DND-41 (cell line): ENCODE data around the gene TP53I11.

Experiments used
- ATAC-seq: fragments of 200-7000 bp; cut with Tn5 transposase; 3 replicates; pipeline ENCODE4 v1.9.1; 2021; ENCODE audit warnings: low read depth; ENCODE audit not compliant: insufficient read depth
- DNase-seq: peaks from one replicate; pipeline ENCODE4 v3.0.0-alpha.2; 2020
- H2AFZ ChIP-seq: 2 replicates; pipeline ENCODE4 v1.6.0; 2012; ENCODE audit warnings: low read depth, low read length
- H3K27ac ChIP-seq: 2 replicates; pipeline ENCODE4 v1.5.1; 2012; ENCODE audit warnings: low read length, inconsistent platforms
- H3K27me3 ChIP-seq: fragments of 200-600 bp; sonication (generic); 2 replicates; pipeline ENCODE4 v1.6.0; 2012; ENCODE audit warnings: low read length, mild to moderate bottlenecking, inconsistent platforms; ENCODE audit not compliant: insufficient read depth, poor library complexity
- H3K36me3 ChIP-seq: 2 replicates; pipeline ENCODE4 v1.5.1; 2012; ENCODE audit warnings: low read length, inconsistent platforms; ENCODE audit not compliant: insufficient read depth
- H3K4me1 ChIP-seq: 2 replicates; pipeline ENCODE4 v1.5.1; 2012; ENCODE audit warnings: mild to moderate bottlenecking, low read length; ENCODE audit not compliant: insufficient read depth
- H3K4me2 ChIP-seq: 2 replicates; pipeline ENCODE4 v1.6.0; 2012; ENCODE audit warnings: mild to moderate bottlenecking, moderate library complexity, low read length, inconsistent platforms; ENCODE audit not compliant: insufficient read depth
- H3K4me3 ChIP-seq, 2 experiments: fragments of 200-600 bp in 1 of 2; shearing (Covaris generic) in 1 of 2; 2 replicates each; pipeline ENCODE4 v1.5.1; 2012 to 2016; ENCODE audit warnings: inconsistent platforms in 2 of 2, low read length in 2 of 2, mild to moderate bottlenecking in 2 of 2, low read depth in 1 of 2, moderate library complexity in 1 of 2
- H3K79me2 ChIP-seq: 2 replicates; pipeline ENCODE4 v1.6.0; 2012; ENCODE audit warnings: low read length, inconsistent platforms; ENCODE audit not compliant: insufficient read depth
- H3K9ac ChIP-seq: 2 replicates; pipeline ENCODE4 v1.6.0; 2012; ENCODE audit warnings: low read depth, mild to moderate bottlenecking, inconsistent platforms, low read length, moderate library complexity
- H3K9me3 ChIP-seq: 2 replicates; pipeline ENCODE4 v1.5.1; 2012; ENCODE audit warnings: low read length, moderate library complexity, mild to moderate bottlenecking, inconsistent platforms; ENCODE audit not compliant: insufficient read depth, severe bottlenecking
- H4K20me1 ChIP-seq: 2 replicates; pipeline ENCODE4 v1.6.0; 2012; ENCODE audit warnings: low read length; ENCODE audit not compliant: insufficient read depth
- EZH2 ChIP-seq: IDR thresholded peaks from 3 replicates; pipeline ENCODE4 v1.6.1; 2012; ENCODE audit warnings: borderline replicate concordance, low read depth, mild to moderate bottlenecking, moderate library complexity, low read length, inconsistent platforms; ENCODE audit not compliant: severe bottlenecking
- TF ChIP-seq, protein P1 (sequence below): IDR thresholded peaks from 2 replicates; pipeline ENCODE4 v1.5.1; 2012; ENCODE audit warnings: borderline replicate concordance, low read length, moderate library complexity, mild to moderate bottlenecking; ENCODE audit not compliant: poor library complexity, severe bottlenecking; ENCODE audit errors: extremely low read depth

TP53I11 gene

DNA sequence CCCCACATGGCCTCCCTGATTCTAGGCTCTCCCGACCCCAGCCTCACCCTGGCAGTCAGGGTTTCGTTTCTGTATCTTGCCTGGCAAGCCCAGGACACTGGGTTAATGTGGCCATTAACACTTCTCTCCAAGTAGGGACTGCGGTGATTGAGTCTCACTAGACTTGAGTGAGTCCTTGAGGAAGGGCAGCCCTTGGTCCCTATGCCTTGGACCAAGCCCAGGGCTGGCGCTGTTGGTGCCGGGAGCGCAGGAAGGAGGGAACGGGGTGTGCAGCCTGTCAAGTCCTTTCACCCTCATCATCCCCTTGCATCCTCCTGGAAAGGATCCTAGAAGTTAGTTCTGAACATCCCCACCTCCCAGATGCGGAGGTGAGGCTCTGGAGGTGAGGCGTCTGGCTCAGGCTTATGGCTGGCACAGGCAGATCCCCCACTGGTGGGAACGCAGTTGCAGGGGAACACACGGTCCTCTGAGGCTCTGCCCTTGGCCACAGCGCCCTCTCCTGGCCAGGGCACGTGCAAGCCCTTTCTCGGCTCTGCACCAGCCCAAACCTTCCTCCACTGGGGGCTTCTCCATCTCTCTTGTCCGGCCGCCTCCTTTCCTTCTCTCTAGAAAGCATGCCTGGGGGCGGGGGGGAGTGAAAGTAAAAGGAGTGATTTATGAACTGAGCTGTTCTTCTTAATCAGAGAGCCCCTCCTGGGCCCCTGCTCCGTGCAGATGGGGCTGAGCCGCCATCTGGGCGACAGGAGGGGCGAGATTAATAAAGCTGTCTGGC, 56.7 kb downstream of the TP53I11 start:
- Histone ChIP-seq H3K9me3 (no peaks in the 10 kb centered on the region), H3K36me3 (no peaks in the 10 kb centered on the region), H2AFZ (no peak overlapping the region), H3K4me3 (no peak overlapping the region), H3K4me1 (no peaks in the 10 kb centered on the region), H3K27ac (no peak overlapping the region), H3K27me3 (no peaks in the 10 kb centered on the region), H3K9ac (no peak overlapping the region), H3K79me2 (no peaks in the 10 kb centered on the region), H4K20me1 (peaks cover 3% of the 10 kb centered on the region; the same call in 1 of the 2 replicates), H3K4me2 (no peak overlapping the region)
- DNase-seq (peak; percentile 49), ATAC-seq (peak; percentile 89)
- no peak for TF ChIP-seq EZH2
- TF ChIP-seq, protein P1, sequence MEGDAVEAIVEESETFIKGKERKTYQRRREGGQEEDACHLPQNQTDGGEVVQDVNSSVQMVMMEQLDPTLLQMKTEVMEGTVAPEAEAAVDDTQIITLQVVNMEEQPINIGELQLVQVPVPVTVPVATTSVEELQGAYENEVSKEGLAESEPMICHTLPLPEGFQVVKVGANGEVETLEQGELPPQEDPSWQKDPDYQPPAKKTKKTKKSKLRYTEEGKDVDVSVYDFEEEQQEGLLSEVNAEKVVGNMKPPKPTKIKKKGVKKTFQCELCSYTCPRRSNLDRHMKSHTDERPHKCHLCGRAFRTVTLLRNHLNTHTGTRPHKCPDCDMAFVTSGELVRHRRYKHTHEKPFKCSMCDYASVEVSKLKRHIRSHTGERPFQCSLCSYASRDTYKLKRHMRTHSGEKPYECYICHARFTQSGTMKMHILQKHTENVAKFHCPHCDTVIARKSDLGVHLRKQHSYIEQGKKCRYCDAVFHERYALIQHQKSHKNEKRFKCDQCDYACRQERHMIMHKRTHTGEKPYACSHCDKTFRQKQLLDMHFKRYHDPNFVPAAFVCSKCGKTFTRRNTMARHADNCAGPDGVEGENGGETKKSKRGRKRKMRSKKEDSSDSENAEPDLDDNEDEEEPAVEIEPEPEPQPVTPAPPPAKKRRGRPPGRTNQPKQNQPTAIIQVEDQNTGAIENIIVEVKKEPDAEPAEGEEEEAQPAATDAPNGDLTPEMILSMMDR: peak; percentile 80

DNA sequence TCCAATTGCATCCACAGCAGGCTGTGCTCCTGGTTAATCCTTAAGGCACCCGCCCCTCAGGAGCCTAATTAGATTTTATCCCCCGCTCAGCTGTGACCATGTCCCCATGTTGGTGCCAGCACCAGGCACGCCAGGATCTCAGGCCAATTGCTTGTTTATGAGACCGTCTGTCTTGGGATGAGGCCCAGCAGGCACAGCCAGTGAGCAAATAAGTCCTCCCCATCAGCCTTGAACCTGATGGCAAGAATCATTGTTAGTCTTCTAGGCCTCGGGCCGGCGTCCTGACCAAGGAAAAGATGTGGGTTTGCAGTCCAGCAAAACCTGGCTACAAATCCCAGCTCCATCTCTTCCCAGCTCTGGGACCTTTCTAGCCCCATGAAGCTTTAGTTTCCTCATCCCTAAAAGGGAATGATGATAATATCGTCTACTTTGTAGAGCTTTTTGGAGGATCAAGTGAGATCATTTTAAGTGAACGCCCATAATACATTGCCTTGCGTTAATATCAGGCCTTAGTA, 57.3 kb downstream of the TP53I11 start:
- Histone ChIP-seq H4K20me1 (peaks cover 3% of the 10 kb centered on the region; the same call in 1 of the 2 replicates), H2AFZ (no peak overlapping the region), H3K4me3 (no peak overlapping the region), H3K9ac (no peak overlapping the region), H3K27me3 (no peaks in the 10 kb centered on the region), H3K9me3 (no peaks in the 10 kb centered on the region), H3K4me1 (no peaks in the 10 kb centered on the region), H3K79me2 (no peaks in the 10 kb centered on the region), H3K4me2 (no peak overlapping the region), H3K27ac (no peak overlapping the region), H3K36me3 (no peaks in the 10 kb centered on the region)
- no peak for DNase-seq
- TF ChIP-seq, protein P1: no peak
- no peak for TF ChIP-seq EZH2
- ATAC-seq: no peak

DNA sequence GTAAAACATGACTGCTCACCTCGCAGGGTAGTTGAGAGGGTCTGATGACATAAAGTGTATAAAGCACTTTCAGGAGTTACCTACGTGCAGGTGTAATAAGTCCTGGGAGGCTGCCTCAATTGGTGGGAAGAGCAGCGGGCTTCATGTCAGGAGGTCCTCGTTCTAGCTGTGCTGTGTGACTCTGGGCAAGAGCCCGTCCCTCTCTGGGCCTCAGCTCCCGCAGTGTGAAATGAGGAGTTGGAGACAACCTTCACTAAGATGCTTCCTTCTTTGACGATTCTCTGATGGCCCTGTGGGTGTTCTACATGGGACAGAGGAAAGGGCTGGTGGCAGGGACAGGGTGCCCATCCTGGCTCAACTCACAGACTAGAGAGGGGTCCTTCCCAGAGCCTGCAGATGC, 57.8 kb downstream of the TP53I11 start:
- Histone ChIP-seq H3K27me3 (no peaks in the 10 kb centered on the region), H2AFZ (no peak overlapping the region), H3K4me2 (no peak overlapping the region), H4K20me1 (peaks cover 3% of the 10 kb centered on the region; the same call in 1 of the 2 replicates), H3K9me3 (no peaks in the 10 kb centered on the region), H3K36me3 (no peaks in the 10 kb centered on the region), H3K79me2 (no peaks in the 10 kb centered on the region), H3K4me3 (no peak overlapping the region), H3K27ac (no peak overlapping the region), H3K9ac (no peak overlapping the region), H3K4me1 (no peaks in the 10 kb centered on the region)
- no peak for TF ChIP-seq EZH2
- TF ChIP-seq, protein P1: no peak
- DNase-seq (no peak), ATAC-seq (no peak)
